Measurements from ENCODE around the gene OSBPL10.

OSBPL10 gene

GRCh38 chr3:32021748-32022147 lies 40.7 kb upstream of the OSBPL10 start:
- Histone ChIP-seq H3K23ac (ENCODE audit: low read length in 2 of 2) (no peak overlapping the region), H3K9me3 (ENCODE audit: control insufficient read depth, low read length) (no peaks in the 10 kb centered on the region), H2AK5ac (ENCODE audit: low read length, severe bottlenecking) (no peak overlapping the region), H4K91ac (ENCODE audit: low read length) (no peak overlapping the region), H2BK5ac (ENCODE audit: low read depth, low read length, poor library complexity, severe bottlenecking) (no peak overlapping the region), H3K79me1 (replicated peaks; ENCODE audit: low read length, poor library complexity, severe bottlenecking) (no peaks in the 10 kb centered on the region), H2AFZ (ENCODE audit: low read depth, low read length) (no peak overlapping the region), H2BK120ac (ENCODE audit: low read depth, low read length) (no peak overlapping the region), H3K4me1 (ENCODE audit: control insufficient read depth, insufficient read depth, low read depth, low read length) (peaks cover 2% of the 10 kb centered on the region), H3K18ac (ENCODE audit: low read depth in 1 of 2, low read length in 2 of 2) (no peak overlapping the region), H3K4ac (ENCODE audit: low read depth in 1 of 2, low read length in 2 of 2) (no peak overlapping the region), H2BK12ac (ENCODE audit: low read length in 2 of 2) (no peak overlapping the region), H3K9ac (ENCODE audit: low read length) (no peak overlapping the region), H3K4me3 (ENCODE audit: insufficient read depth in 1 of 2, low read depth in 1 of 2, low read length in 2 of 2) (no peak overlapping the region), H4K8ac (ENCODE audit: low read length) (no peak overlapping the region), H3K36me3 (ENCODE audit: control insufficient read depth in 1 of 2, insufficient read depth in 2 of 2, low read depth in 1 of 2, low read length in 2 of 2) (no peaks in the 10 kb centered on the region), H2BK15ac (ENCODE audit: low read depth, poor library complexity, severe bottlenecking) (no peak overlapping the region), H3K27ac (ENCODE audit: low read length, poor library complexity, severe bottlenecking) (no peak overlapping the region), H3K27me3 (ENCODE audit: control insufficient read depth in 1 of 2, insufficient read depth in 1 of 2, low read length in 2 of 2) (no peaks in the 10 kb centered on the region), H3K4me2 (ENCODE audit: low read length, poor library complexity, severe bottlenecking) (no peak overlapping the region), H3K14ac (ENCODE audit: low read length in 2 of 2) (no peak overlapping the region)
- WGBS = 71% methylated on average over 1 of the region's 3 CpGs
- DNase-seq = no peak

GRCh38 chr3:32021155-32021554 lies 40.1 kb upstream of the OSBPL10 start:
- DNase-seq = no peak
- no peaks in the 10 kb centered on the region for H3K36me3 ChIP-seq (ENCODE audit: control insufficient read depth in 1 of 2, insufficient read depth in 2 of 2, low read depth in 1 of 2, low read length in 2 of 2)
- H3K9ac ChIP-seq (ENCODE audit: low read length) = no peak overlapping the region
- no peaks in the 10 kb centered on the region for H3K9me3 ChIP-seq (ENCODE audit: control insufficient read depth, low read length)
- H3K23ac ChIP-seq (ENCODE audit: low read length in 2 of 2) = no peak overlapping the region
- 90% methylated on average over 6 of the region's 7 CpGs for WGBS
- no peak overlapping the region for H3K14ac ChIP-seq (ENCODE audit: low read length in 2 of 2)
- H2AFZ ChIP-seq (ENCODE audit: low read depth, low read length) = no peak overlapping the region
- H3K4me3 ChIP-seq (ENCODE audit: insufficient read depth in 1 of 2, low read depth in 1 of 2, low read length in 2 of 2) = no peak overlapping the region
- H2BK12ac ChIP-seq (ENCODE audit: low read length in 2 of 2) = no peak overlapping the region
- no peak overlapping the region for H2BK15ac ChIP-seq (ENCODE audit: low read depth, poor library complexity, severe bottlenecking)
- H3K18ac ChIP-seq (ENCODE audit: low read depth in 1 of 2, low read length in 2 of 2) = no peak overlapping the region
- H3K27me3 ChIP-seq (ENCODE audit: control insufficient read depth in 1 of 2, insufficient read depth in 1 of 2, low read length in 2 of 2) = no peaks in the 10 kb centered on the region
- H4K91ac ChIP-seq (ENCODE audit: low read length) = no peak overlapping the region
- no peak overlapping the region for H3K27ac ChIP-seq (ENCODE audit: low read length, poor library complexity, severe bottlenecking)
- no peak overlapping the region for H4K8ac ChIP-seq (ENCODE audit: low read length)
- H2BK120ac ChIP-seq (ENCODE audit: low read depth, low read length) = no peak overlapping the region
- H3K4ac ChIP-seq (ENCODE audit: low read depth in 1 of 2, low read length in 2 of 2) = no peak overlapping the region
- no peak overlapping the region for H2AK5ac ChIP-seq (ENCODE audit: low read length, severe bottlenecking)
- H3K79me1 ChIP-seq (replicated peaks; ENCODE audit: low read length, poor library complexity, severe bottlenecking) = no peaks in the 10 kb centered on the region
- H3K4me2 ChIP-seq (ENCODE audit: low read length, poor library complexity, severe bottlenecking) = no peak overlapping the region
- peaks cover 2% of the 10 kb centered on the region for H3K4me1 ChIP-seq (ENCODE audit: control insufficient read depth, insufficient read depth, low read depth, low read length)
- H2BK5ac ChIP-seq (ENCODE audit: low read depth, low read length, poor library complexity, severe bottlenecking) = no peak overlapping the region

GRCh38 chr3:32018757-32019564 lies 37.9 kb upstream of the OSBPL10 start:
- 98% methylated on average over 2 of the region's 5 CpGs for WGBS
- no peak overlapping the region for H3K14ac ChIP-seq (ENCODE audit: low read length in 2 of 2)

GRCh38 chr3:32017286-32017685 lies 36.2 kb upstream of the OSBPL10 start:
- Histone ChIP-seq H3K27ac (ENCODE audit: low read length, poor library complexity, severe bottlenecking) (no peak overlapping the region), H2BK15ac (ENCODE audit: low read depth, poor library complexity, severe bottlenecking) (no peak overlapping the region), H2BK12ac (ENCODE audit: low read length in 2 of 2) (no peak overlapping the region), H3K9ac (ENCODE audit: low read length) (no peak overlapping the region), H3K36me3 (ENCODE audit: control insufficient read depth in 1 of 2, insufficient read depth in 2 of 2, low read depth in 1 of 2, low read length in 2 of 2) (no peaks in the 10 kb centered on the region), H3K14ac (ENCODE audit: low read length in 2 of 2) (no peak overlapping the region), H2BK5ac (ENCODE audit: low read depth, low read length, poor library complexity, severe bottlenecking) (no peak overlapping the region), H3K27me3 (ENCODE audit: control insufficient read depth in 1 of 2, insufficient read depth in 1 of 2, low read length in 2 of 2) (no peaks in the 10 kb centered on the region), H3K4me1 (ENCODE audit: control insufficient read depth, insufficient read depth, low read depth, low read length) (peaks cover 2% of the 10 kb centered on the region), H3K4me3 (ENCODE audit: insufficient read depth in 1 of 2, low read depth in 1 of 2, low read length in 2 of 2) (no peak overlapping the region), H2AK5ac (ENCODE audit: low read length, severe bottlenecking) (no peak overlapping the region), H3K4me2 (ENCODE audit: low read length, poor library complexity, severe bottlenecking) (no peak overlapping the region), H4K8ac (ENCODE audit: low read length) (no peak overlapping the region), H2BK120ac (ENCODE audit: low read depth, low read length) (no peak overlapping the region), H3K79me1 (replicated peaks; ENCODE audit: low read length, poor library complexity, severe bottlenecking) (no peaks in the 10 kb centered on the region), H3K9me3 (ENCODE audit: control insufficient read depth, low read length) (no peaks in the 10 kb centered on the region), H3K23ac (ENCODE audit: low read length in 2 of 2) (no peak overlapping the region), H2AFZ (ENCODE audit: low read depth, low read length) (no peak overlapping the region), H3K4ac (ENCODE audit: low read depth in 1 of 2, low read length in 2 of 2) (no peak overlapping the region), H3K18ac (ENCODE audit: low read depth in 1 of 2, low read length in 2 of 2) (no peak overlapping the region), H4K91ac (ENCODE audit: low read length) (no peak overlapping the region)
- no peak for DNase-seq
- WGBS = 100% methylated on average over 2 of the region's 3 CpGs

More at GRCh38 chr3:32018757-32019564, 37.9 kb upstream of the OSBPL10 start:
- no peak overlapping the region for H4K8ac ChIP-seq (ENCODE audit: low read length)
- H3K9ac ChIP-seq (ENCODE audit: low read length) = no peak overlapping the region
- no peak overlapping the region for H2AK5ac ChIP-seq (ENCODE audit: low read length, severe bottlenecking)
- H2BK120ac ChIP-seq (ENCODE audit: low read depth, low read length) = no peak overlapping the region
- H3K27ac ChIP-seq (ENCODE audit: low read length, poor library complexity, severe bottlenecking) = no peak overlapping the region
- no peak overlapping the region for H3K23ac ChIP-seq (ENCODE audit: low read length in 2 of 2)
- H3K18ac ChIP-seq (ENCODE audit: low read depth in 1 of 2, low read length in 2 of 2) = no peak overlapping the region
- H3K4me2 ChIP-seq (ENCODE audit: low read length, poor library complexity, severe bottlenecking) = no peak overlapping the region
- no peaks in the 10 kb centered on the region for H3K36me3 ChIP-seq (ENCODE audit: control insufficient read depth in 1 of 2, insufficient read depth in 2 of 2, low read depth in 1 of 2, low read length in 2 of 2)
- H2BK15ac ChIP-seq (ENCODE audit: low read depth, poor library complexity, severe bottlenecking) = no peak overlapping the region
- no peaks in the 10 kb centered on the region for H3K9me3 ChIP-seq (ENCODE audit: control insufficient read depth, low read length)
- H3K27me3 ChIP-seq (ENCODE audit: control insufficient read depth in 1 of 2, insufficient read depth in 1 of 2, low read length in 2 of 2) = no peaks in the 10 kb centered on the region
- DNase-seq = peak; percentile 65
- peaks cover 2% of the 10 kb centered on the region for H3K4me1 ChIP-seq (ENCODE audit: control insufficient read depth, insufficient read depth, low read depth, low read length)
- no peak overlapping the region for H3K4me3 ChIP-seq (ENCODE audit: insufficient read depth in 1 of 2, low read depth in 1 of 2, low read length in 2 of 2)
- H4K91ac ChIP-seq (ENCODE audit: low read length) = no peak overlapping the region
- no peak overlapping the region for H2BK5ac ChIP-seq (ENCODE audit: low read depth, low read length, poor library complexity, severe bottlenecking)
- H2BK12ac ChIP-seq (ENCODE audit: low read length in 2 of 2) = no peak overlapping the region
- H3K4ac ChIP-seq (ENCODE audit: low read depth in 1 of 2, low read length in 2 of 2) = no peak overlapping the region
- H2AFZ ChIP-seq (ENCODE audit: low read depth, low read length) = no peak overlapping the region
- no peaks in the 10 kb centered on the region for H3K79me1 ChIP-seq (replicated peaks; ENCODE audit: low read length, poor library complexity, severe bottlenecking)
